ENCODE data around the gene EPS8.

EPS8 gene

GRCh38 chr12:15584366-15585041 lies 204.7 kb downstream of the EPS8 start:
- DNase-seq (ENCODE audit: low spot score), result no peak
- H3K27ac Mint-ChIP-seq, result no peak overlapping the region

GRCh38 chr12:15583804-15584203 lies 205.4 kb downstream of the EPS8 start:
- peaks cover 12% of the 10 kb centered on the region for H3K4me1 Mint-ChIP-seq (ENCODE audit: low read depth)
- peaks cover 2% of the 10 kb centered on the region for H3K27me3 Mint-ChIP-seq (ENCODE audit: low read depth)
- no peak overlapping the region for H3K4me3 Mint-ChIP-seq
- H3K27ac Mint-ChIP-seq, result no peak overlapping the region
- no peaks in the 10 kb centered on the region for H3K9me3 Mint-ChIP-seq
- peaks cover 10% of the 10 kb centered on the region for H3K36me3 Mint-ChIP-seq (ENCODE audit: low read depth)
- no peak for DNase-seq (ENCODE audit: low spot score)

More at GRCh38 chr12:15584366-15585041, 204.7 kb downstream of the EPS8 start:
- peaks cover 12% of the 10 kb centered on the region for H3K4me1 Mint-ChIP-seq (ENCODE audit: low read depth)
- H3K36me3 Mint-ChIP-seq (ENCODE audit: low read depth), result peaks cover 10% of the 10 kb centered on the region
- no peak overlapping the region for H3K4me3 Mint-ChIP-seq
- no peaks in the 10 kb centered on the region for H3K9me3 Mint-ChIP-seq
- peaks cover 2% of the 10 kb centered on the region for H3K27me3 Mint-ChIP-seq (ENCODE audit: low read depth)

GRCh38 chr12:15581006-15581405 lies 208.2 kb downstream of the EPS8 start:
- DNase-seq (ENCODE audit: low spot score), result no peak
- Mint-ChIP-seq H3K27me3 (ENCODE audit: low read depth) (no peaks in the 10 kb centered on the region), H3K9me3 (no peaks in the 10 kb centered on the region), H3K27ac (peak overlapping the region; percentile 43), H3K4me1 (ENCODE audit: low read depth) (peaks cover 12% of the 10 kb centered on the region), H3K36me3 (ENCODE audit: low read depth) (peaks cover 10% of the 10 kb centered on the region), H3K4me3 (peak overlapping the region; percentile 13)

- peaks cover 14% of the 10 kb centered on the region for H3K36me3 Mint-ChIP-seq (ENCODE audit: low read depth)
- H3K27ac Mint-ChIP-seq, result peak overlapping the region; percentile 43
- peaks cover 4% of the 10 kb centered on the region for H3K9me3 Mint-ChIP-seq
- no peak overlapping the region for H3K4me3 Mint-ChIP-seq
- no peaks in the 10 kb centered on the region for H3K27me3 Mint-ChIP-seq (ENCODE audit: low read depth)
- peaks cover 14% of the 10 kb centered on the region for H3K4me1 Mint-ChIP-seq (ENCODE audit: low read depth)
- DNase-seq (ENCODE audit: low spot score), result no peak
Measured at GRCh38 chr12:15580431-15580830, 208.8 kb downstream of the EPS8 start.

GRCh38 chr12:15575671-15576541 lies 213.3 kb downstream of the EPS8 start:
- Mint-ChIP-seq H3K27me3 (ENCODE audit: low read depth) (no peaks in the 10 kb centered on the region), H3K4me1 (ENCODE audit: low read depth) (peaks cover 17% of the 10 kb centered on the region), H3K9me3 (peaks cover 4% of the 10 kb centered on the region), H3K27ac (no peak overlapping the region), H3K36me3 (ENCODE audit: low read depth) (peaks cover 18% of the 10 kb centered on the region), H3K4me3 (no peak overlapping the region)
- DNase-seq (ENCODE audit: low spot score), result no peak

GRCh38 chr12:15574353-15574752 lies 214.8 kb downstream of the EPS8 start:
- no peak overlapping the region for H3K27ac Mint-ChIP-seq
- peaks cover 21% of the 10 kb centered on the region for H3K4me1 Mint-ChIP-seq (ENCODE audit: low read depth)
- H3K4me3 Mint-ChIP-seq, result no peak overlapping the region
- peaks cover 4% of the 10 kb centered on the region for H3K9me3 Mint-ChIP-seq
- peaks cover 13% of the 10 kb centered on the region for H3K36me3 Mint-ChIP-seq (ENCODE audit: low read depth)
- no peaks in the 10 kb centered on the region for H3K27me3 Mint-ChIP-seq (ENCODE audit: low read depth)
- no peak for DNase-seq (ENCODE audit: low spot score)

Measured in T-helper 2 cell treated with Interferon-gamma antibody and Interleukin-4, amounts not matched to agents 5 μg/mL and 100 μg/mL, for 36 hours (primary cell).